Smooth muscle cell of trachea (primary cell): ENCODE measurements around the gene PKN1. TPM values are rescaled to one million over a fixed set of nuclear protein-coding genes. Genes with fewer than 3 reads are reported as not detected.

Source experiments
- total RNA-seq: library from RNA; depleted of rRNA; stranded (reverse); fragments of >200 nt; gene quantifications from 2 replicates; pipeline ENCODE4 v1.2.1, GENCODE V29; 2014

The PKN1 gene
- 188 and 245 TPM in 2 replicates for total RNA-seq

DNA sequence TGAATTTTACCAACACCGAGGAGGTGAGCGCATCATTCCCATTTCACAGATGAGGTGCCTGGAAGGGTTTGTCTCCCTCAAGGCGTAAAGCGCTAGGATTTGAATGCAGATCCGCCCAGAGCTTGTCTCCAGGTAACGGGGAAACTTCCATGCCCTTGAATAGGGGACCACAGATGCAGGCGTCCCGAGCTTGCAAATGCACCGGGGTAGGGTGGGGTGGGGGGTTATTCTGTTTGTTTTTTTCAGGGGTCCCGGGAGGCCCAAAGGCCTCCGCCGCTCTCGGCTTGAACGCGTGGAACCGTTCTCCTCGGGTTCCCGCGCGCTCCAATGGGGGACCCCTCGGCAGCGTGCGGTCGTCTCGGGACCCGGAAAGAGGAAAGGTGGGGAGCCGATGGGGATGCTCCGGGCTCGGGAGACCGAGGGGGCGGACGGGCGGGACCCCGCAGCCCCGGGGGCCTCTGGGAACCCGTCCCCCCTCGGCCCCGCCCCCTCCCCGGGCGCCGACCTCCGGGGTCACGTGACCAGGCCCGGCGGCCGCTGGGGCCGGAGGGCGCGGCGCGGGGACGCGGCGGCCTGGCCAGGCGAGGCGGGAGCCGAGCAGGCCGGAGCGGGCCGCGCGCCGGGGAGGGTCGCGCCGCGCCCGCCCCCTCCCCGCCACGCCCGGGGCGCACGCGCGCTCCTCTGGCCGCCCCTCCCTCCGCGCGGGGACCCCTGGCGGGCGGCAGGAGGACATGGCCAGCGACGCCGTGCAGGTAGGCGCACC is at the start of gene PKN1:
Gene PKN1 (plus strand): TSS at position 516 of the 763 bp plus-strand sequence. CDS start 216 bp downstream, at position 732.

DNA sequence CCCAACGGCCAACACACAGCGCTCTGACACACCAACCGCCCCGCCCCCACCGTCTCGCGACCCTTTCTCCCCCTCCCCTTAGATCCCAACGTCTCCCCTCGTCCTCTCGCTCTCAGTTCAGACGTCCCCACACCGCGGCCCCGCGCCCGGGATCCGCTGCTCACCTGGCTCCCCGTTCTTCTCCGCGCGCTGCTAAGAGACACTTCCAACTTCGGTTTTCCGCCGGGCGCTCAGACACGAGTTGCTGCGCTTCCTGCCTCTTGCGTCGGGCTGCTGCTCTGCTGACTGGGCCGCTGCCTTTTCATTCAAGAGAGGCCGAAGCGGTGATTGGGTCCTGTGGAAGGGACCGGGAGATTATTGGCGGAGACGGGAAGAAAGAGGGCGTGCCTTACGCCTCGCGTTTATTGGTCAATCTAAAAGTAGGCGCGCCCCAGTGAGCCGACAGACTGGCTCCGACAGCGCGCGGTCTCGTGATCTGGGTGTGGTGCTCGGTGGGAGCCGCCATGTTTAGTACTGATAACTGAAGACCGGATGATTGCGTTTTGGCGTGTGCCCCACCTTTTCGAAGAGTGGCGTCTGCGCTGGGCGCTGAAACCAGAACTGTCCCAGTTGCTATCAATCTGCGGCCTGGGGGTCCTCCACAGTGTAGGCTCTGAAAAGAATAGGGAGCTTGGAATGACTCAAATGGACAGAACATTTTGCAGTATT is 13.8 kb upstream of the PKN1 start, which contains the start of gene DDX39A:
Gene DDX39A (minus strand): TSS at position 236 of the 708 bp plus-strand sequence. CDS start 6,121 bp downstream, outside the sequence.

GRCh38 chr19:14475251-14476073 is 42.4 kb downstream of the PKN1 start, which contains the start of gene PTGER1:
Gene PTGER1 (minus strand): TSS chr19:14475354. CDS start chr19:14474320, 1,034 bp downstream.

GRCh38 chr19:14496029-14496833 is 63.1 kb downstream of the PKN1 start, which contains the start of gene GIPC1:
Gene GIPC1 (minus strand): TSS chr19:14496127. CDS start chr19:14482976, 13,151 bp downstream.

GRCh38 chr19:14517840-14518505 is 84.9 kb downstream of the PKN1 start, which contains the start of gene DNAJB1:
Gene DNAJB1 (minus strand): TSS chr19:14518397. CDS start chr19:14518349, 48 bp downstream.

Other genes with a start within 250 kb of the PKN1 start
- 2.0 and 5.0 TPM in 2 replicates for gene ADGRL1, start 227.1 kb upstream of the PKN1 start, total RNA-seq
- 30.9 and 32.6 TPM in 2 replicates for gene ADGRE5, start 51.9 kb upstream of the PKN1 start, total RNA-seq
- 48.3 and 118 TPM in 2 replicates for gene DDX39A, start 14.0 kb upstream of the PKN1 start, total RNA-seq
- gene PTGER1, start 42.0 kb downstream of the PKN1 start, total RNA-seq: 5.4 and 5.6 TPM in 2 replicates
- 129 and 152 TPM in 2 replicates for gene GIPC1, start 62.8 kb downstream of the PKN1 start, total RNA-seq
- 52.5 and 91.3 TPM in 2 replicates for gene DNAJB1, start 85.1 kb downstream of the PKN1 start, total RNA-seq
- gene TECR, start 96.3 kb downstream of the PKN1 start, total RNA-seq: 28.8 and 38.5 TPM in 2 replicates
- 188 and 247 TPM in 2 replicates for gene NDUFB7, start 138.8 kb downstream of the PKN1 start, total RNA-seq
- gene CLEC17A, start 149.8 kb downstream of the PKN1 start, total RNA-seq: under 0.01 TPM in 2 replicates
- gene ADGRE3, start 241.5 kb downstream of the PKN1 start, total RNA-seq: not detected in 2 replicates